Fibroblast of skin of back (primary cell): Measurements from ENCODE around the gene GPAT3. TPM values are rescaled to one million over a fixed set of nuclear protein-coding genes. Genes with fewer than 3 reads are reported as not detected.
"Not testable (repeated sequence)": the region's sequence is repeated elsewhere in the genome, so short reads cannot be mapped to it uniquely, and the experiment has no call there.

Source experiments
- DNase-seq: peaks from one replicate; pipeline ENCODE4 v3.0.0-alpha.2; 2013
- polyA plus RNA-seq, 2 experiments: library from polyadenylated mRNA; unstranded; fragments of 120-200 nt; gene quantifications; one replicate each; pipeline ENCODE4 v1.2.1, GENCODE V29; 2013; ENCODE audit not compliant: insufficient read length in 2 of 2

The GPAT3 gene
- 0.17 TPM for polyA plus RNA-seq (2013, experiment 1 of 2; ENCODE audit: insufficient read length)
- 0.06 TPM for polyA plus RNA-seq (2013, experiment 2 of 2; ENCODE audit: insufficient read length)

- peak; percentile 47 for DNase-seq
These were observed at the start of gene GPAT3 for GRCh38 chr4:83535520-83536361. TSS of gene GPAT3 (plus strand) at chr4:83536108. CDS start at chr4:83536623, 515 bp downstream.

- DNase-seq = no peak
These were observed 49.3 kb upstream of the GPAT3 start for GRCh38 chr4:83486457-83487129.

DNA sequence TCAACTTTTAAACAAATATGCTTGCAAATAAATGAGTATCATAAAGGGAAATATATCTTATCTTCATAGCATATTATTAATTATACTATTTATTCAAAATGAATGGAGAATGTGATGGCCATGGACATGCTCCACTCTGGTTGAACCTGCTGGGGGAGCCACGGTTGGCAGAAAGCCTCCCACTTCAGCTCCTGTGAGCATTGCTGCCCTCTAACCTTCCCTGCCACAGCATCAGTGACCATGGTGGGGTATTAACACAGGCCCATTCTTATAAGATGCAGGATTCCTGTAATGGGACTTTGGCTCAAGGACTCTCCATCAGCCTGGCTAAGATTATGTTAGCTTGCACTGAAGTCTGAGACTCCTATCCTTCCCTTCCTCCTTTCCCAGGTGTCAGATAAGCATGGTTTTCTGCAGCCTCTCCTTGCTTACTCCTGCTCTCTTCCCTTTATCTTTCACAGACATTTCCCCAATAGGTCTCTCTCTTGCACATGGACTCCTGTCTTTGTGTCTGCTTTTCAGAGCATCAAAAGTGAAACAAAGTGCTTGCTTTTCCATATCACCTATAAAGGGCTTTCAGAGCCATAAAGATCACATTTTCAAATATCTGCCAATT is 46.1 kb upstream of the GPAT3 start:
- DNase-seq = no peak

DNA sequence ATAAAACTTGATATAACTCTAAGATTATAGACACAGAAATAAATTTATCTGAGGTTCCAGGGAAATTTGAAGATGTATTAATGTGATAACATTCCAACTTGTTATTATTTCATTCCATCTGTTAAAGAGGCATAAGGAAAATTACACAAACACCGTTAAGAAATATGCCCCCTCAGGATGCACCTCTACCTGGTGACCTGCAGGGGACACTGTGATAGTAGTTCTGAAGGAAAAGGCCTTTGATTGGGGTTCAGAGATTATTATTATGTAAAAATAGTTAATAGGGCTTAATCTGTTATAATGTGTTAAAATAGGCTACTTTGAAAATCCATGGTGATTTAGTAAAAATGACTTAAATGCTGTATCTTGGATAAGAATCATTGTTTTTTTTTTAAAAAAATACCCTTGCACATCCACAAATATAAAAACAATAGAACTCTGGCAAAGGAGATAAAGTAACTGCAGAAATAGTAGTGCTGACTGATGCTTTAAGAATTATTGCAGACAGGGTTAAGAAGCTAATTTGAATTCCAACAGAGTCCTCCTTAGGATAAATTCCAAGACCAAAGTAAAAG is 44.9 kb upstream of the GPAT3 start:
- peak; percentile 23 for DNase-seq

DNA sequence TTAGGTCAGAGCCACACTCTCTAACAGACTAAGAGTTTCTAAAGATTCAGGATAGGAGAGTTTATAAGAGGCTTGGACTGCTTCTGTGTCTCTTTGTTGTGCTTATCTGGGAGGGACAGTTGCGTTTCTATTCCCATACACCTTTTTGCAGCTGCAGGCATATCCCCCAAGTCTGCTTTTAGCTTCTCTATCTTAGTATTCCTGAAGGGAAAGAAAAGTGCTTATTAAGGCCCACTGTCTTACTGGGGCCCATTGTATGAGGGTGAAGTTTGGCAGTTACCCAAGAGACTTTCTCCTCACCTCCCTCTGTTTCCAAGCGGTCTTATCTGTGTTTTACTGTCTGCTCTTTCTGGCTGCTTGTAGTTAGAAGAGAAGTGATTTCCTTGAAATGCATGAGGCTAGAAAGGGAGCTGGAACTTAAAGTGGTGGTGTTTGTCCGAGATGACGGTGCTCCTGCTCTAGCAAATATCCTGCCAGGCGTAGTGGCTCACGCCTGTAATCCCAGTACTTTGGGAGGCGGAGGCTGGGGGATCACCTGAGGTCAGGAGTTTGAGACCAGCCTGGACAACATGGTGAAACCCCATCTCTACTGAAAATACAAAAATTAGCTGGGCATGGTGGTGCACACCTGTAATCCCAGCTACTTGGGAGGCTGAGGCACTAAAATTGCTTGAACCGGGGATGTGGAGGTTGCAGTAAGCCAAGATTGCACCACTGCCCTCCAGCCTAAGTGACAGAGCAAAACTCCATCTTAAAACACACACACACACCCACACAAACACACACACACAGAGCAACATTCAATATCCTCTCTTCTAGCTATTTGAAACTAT is 39.6 kb upstream of the GPAT3 start:
- DNase-seq = not testable (repeated sequence)

GRCh38 chr4:83498187-83498586 is 37.7 kb upstream of the GPAT3 start:
- no peak for DNase-seq

DNA sequence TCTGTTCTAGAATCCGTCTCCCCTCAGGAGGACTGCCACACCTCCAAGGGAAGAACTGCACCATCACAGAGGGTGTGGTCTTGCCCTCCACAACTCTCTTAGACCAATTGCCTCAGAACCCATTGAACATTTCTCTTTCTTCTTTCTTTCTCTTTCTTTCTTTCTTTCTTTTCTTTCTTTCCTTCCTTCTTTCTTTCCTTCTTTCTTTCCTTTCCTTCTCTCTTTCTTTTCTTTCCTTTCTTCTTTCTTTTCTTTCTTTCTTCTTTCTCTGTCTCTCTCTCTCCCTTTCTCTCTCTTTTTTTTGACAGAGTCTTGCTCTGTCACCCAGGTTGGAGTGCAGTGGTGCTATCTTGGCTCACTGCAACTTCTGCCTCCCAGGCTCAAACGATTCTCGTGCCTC is 34.2 kb upstream of the GPAT3 start:
- not testable (repeated sequence) for DNase-seq

DNA sequence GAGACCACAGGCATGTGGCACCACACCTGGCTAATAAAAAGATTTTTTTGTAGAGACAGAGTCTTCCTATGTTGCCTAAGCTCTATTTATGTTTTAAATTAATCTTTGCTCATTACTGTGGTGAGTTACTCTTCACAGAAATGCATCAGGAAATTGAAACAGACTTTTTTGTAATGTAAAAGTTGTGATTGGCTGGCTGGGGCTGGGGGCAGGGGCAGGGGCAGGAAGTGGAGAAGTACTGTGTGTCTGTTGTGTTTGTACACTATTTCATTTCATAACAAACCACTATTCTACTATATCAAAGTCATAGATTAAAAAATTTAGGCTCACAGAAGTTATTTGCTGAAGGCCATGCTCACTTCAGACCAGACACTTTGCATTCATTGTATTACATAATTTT is 31.9 kb upstream of the GPAT3 start:
- no peak for DNase-seq

DNA sequence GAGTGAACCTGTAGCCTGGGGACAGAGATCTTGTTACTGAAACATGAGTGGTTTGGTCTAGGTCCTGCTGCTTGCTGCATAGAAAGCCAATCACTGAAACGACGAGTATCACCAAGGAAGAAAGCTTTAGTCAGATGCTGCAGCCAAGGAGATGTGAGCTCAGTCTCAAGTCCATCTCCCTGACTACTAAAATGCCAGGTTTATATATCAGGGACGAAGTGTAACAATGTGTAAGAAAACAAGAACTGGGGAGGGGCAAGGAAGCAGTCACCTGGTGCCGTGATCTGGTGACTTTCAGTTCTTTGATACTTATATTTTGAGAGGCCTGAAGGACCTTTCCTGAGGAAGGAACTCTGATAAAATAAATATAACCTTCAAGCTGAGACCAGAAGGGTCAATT is 31.4 kb upstream of the GPAT3 start:
- DNase-seq = no peak

- DNase-seq = no peak
These were observed 30.9 kb upstream of the GPAT3 start for GRCh38 chr4:83504996-83505395.

GRCh38 chr4:83509156-83509585 is 26.7 kb upstream of the GPAT3 start:
- DNase-seq = peak; percentile 23

- DNase-seq = no peak
These were observed 25.5 kb upstream of the GPAT3 start for GRCh38 chr4:83510442-83510841.

DNA sequence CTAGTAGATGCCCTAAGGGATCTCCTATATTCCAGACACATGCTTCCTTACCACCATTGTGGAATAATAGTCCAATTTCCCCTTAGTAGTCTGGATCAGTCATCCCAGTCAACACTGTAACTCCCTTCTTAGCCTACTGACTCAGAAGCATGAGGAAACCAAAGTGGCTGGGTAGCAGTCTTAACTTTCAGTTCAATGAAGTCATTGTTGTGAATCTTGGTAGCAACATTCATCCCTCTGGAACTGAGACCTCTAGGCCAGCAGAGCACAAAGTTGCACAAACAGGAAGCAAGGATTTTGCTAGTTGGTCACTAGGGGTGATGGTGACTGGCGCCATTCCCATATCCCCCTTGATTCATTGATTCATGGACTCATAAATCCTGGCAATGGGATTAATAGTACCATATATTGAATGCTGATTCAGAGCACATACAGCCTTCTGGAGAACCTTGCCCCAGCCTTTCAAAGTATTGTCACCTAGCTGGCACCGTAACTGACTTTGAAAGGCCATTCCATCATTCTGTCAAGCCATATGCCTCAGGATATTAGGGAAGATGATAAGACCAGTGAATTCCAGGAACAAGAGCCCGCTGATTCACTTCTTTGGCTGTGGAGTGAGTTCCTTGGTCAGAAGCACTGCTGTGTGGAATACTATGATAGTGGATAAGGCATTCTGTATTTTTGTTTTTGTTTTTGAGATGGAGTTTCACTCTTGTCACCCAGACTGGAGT is 19.7 kb upstream of the GPAT3 start:
- no peak for DNase-seq

GRCh38 chr4:83522239-83522638 is 13.7 kb upstream of the GPAT3 start:
- no peak for DNase-seq

- DNase-seq = no peak
These were observed 8.2 kb upstream of the GPAT3 start for GRCh38 chr4:83527671-83528070.

DNA sequence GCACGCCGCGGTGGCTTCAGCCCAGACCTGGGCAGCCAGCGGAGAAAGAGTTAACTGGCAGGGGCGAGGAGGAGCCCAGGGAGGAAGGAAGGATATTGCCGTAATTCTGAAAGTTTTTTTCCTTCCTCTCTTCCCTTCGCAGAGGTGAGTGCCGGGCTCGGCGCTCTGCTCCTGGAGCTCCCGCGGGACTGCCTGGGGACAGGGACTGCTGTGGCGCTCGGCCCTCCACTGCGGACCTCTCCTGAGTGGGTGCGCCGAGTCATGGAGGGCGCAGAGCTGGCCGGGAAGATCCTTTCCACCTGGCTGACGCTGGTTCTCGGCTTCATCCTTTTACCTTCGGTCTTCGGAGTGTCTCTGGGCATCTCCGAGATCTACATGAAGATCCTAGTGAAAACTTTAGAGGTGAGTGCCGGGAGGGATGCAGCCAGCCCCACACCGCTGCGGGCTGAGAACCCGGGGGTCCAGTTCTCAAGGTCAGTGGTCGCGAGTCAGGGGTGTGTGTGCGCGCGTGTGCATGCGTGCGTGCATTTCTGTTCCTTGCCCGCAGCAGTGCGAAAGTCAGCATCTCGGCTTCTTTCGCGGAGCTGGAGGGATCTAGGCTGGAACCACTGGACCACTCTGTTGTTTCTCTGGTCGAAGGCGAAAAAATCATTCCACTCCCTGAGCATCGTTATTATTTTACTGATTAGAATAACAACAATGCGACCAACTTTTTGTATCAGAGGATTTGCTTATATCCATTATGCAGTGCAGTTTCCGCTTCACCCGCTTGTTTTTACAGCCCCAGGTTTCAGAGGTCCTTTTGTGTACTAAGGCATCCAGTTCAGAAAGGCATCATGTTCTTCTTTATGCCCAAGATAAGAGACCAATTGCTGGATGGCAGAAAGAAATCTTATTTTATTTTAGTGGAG is 709 bp downstream of the GPAT3 start:
- DNase-seq = no peak

GRCh38 chr4:83542225-83542624 is 6.3 kb downstream of the GPAT3 start:
- DNase-seq = no peak

DNA sequence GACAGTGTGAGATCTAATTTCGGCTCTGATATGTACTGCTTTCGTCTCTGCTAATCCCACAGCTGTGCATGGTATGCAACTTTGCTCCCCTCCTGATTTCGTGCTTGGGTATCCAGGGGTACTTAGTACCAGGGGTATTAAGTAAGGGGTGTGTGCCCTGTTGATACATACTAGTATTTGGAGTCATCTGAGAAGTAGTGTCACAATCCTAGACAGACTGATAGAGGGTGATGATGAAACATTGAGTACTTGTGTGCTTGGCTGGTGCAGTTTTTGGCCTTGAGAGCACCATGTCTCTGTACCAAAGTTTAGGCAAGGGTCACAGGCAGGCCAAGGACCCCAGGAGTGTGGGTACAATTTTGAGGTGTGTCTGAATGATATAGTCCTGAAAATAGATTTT is 10.9 kb downstream of the GPAT3 start:
- no peak for DNase-seq

DNA sequence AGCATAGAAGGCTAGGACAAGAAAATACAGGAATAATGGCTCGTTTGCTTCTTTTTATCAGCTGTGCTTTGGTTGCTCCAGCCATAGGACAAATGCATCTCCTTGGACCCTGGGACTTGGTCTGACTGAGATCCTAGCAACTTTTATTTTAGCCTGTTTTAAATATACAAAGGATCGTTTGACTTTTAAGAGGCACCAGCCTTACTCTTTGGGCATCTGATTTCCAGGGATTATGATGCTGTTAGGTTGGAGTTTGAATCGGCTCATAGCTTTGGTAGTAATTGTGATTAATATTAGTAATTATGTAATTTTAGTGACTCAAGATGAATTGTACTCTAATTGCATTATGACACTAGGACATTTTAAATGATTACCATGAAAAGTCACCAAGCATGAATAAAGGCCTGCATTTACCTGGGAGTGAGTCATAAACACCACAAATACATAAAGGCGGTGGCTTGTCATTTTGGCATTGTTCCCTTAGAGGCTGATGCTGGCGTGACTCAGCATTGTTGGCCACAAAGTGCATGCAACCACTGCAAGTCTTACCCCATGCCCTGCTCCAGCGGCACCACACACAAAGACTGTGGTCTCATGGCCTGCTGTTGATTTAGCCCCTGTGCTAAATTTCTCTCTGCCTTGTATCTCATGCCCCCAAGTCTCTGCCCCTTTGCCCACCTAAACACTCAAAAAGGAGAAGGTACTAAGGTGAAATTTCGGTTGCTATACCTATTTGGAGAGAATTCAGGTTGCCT is 12.4 kb downstream of the GPAT3 start:
- peak; percentile 89 for DNase-seq
